CD14-positive monocyte (primary cell): ENCODE results near the gene CAB39L. TPM values are rescaled to one million over a fixed set of nuclear protein-coding genes. Genes with fewer than 3 reads are reported as not detected.

Source experiments
- DNase-seq, 3 donors: peaks; one replicate each; pipeline ENCODE4 v3.0.0-alpha.2; 2011 to 2022
- H2AFZ ChIP-seq: 2 replicates; pipeline ENCODE4 v1.6.0; 2012; ENCODE audit warnings: mild to moderate bottlenecking, low read depth, low read length, inconsistent platforms; ENCODE audit not compliant: insufficient read depth, poor library complexity, severe bottlenecking
- H3K27ac ChIP-seq, 2 donors: 1 replicate in 1 of 2; 2 replicates in 1 of 2; pipeline ENCODE4 v1.5.1; 2012 to 2013; ENCODE audit warnings: low read length in 2 of 2, control low read depth in 1 of 2, inconsistent platforms in 1 of 2, low read depth in 1 of 2, mild to moderate bottlenecking in 1 of 2
- H3K27me3 ChIP-seq, 2 donors: one replicate each; pipeline versions ENCODE4 v1.6.0 to v1.6.1; 2011 to 2013; ENCODE audit warnings: low read length in 2 of 2; ENCODE audit not compliant: control insufficient read depth in 2 of 2, insufficient read depth in 2 of 2
- H3K36me3 ChIP-seq, 2 donors: replicated peaks in 1 of 2; 1 replicate in 1 of 2; 2 replicates in 1 of 2; pipeline versions ENCODE4 v1.5.1 to v1.6.1; 2012 to 2013; ENCODE audit warnings: low read length in 2 of 2, control low read depth in 1 of 2, inconsistent platforms in 1 of 2, mild to moderate bottlenecking in 1 of 2; ENCODE audit not compliant: insufficient read depth in 2 of 2, control insufficient read depth in 1 of 2
- H3K4me1 ChIP-seq, 2 donors: 1 replicate in 1 of 2; 2 replicates in 1 of 2; pipeline versions ENCODE4 v1.5.1 to v1.6.1; 2012 to 2013; ENCODE audit warnings: low read length in 2 of 2, control low read depth in 1 of 2, inconsistent platforms in 1 of 2, mild to moderate bottlenecking in 1 of 2, moderate library complexity in 1 of 2; ENCODE audit not compliant: insufficient read depth in 2 of 2, control insufficient read depth in 1 of 2
- H3K4me2 ChIP-seq: replicated peaks from 2 replicates; pipeline ENCODE3; 2012; ENCODE audit warnings: low read length, moderate library complexity, mild to moderate bottlenecking; ENCODE audit not compliant: poor library complexity, severe bottlenecking; ENCODE audit errors: extremely low read depth
- H3K4me3 ChIP-seq, 3 experiments: fragments of 200-600 bp in 1 of 3; sonication (generic) in 1 of 3; replicated peaks in 1 of 3; 1 replicate in 2 of 3; 2 replicates in 1 of 3; pipeline ENCODE4 v1.5.1; 2011 to 2013; ENCODE audit warnings: low read length in 3 of 3, mild to moderate bottlenecking in 3 of 3, control low read depth in 2 of 3, low read depth in 2 of 3, inconsistent platforms in 1 of 3, moderate library complexity in 1 of 3
- H3K79me2 ChIP-seq: 2 replicates; pipeline ENCODE4 v1.6.0; 2012; ENCODE audit warnings: mild to moderate bottlenecking, control low read depth, inconsistent platforms, low read length, moderate library complexity; ENCODE audit not compliant: insufficient read depth
- H3K9ac ChIP-seq: 2 replicates; pipeline ENCODE4 v1.6.0; 2017; ENCODE audit warnings: low read length, mild to moderate bottlenecking; ENCODE audit not compliant: insufficient read depth, poor library complexity, severe bottlenecking
- H3K9me3 ChIP-seq, 2 donors: replicated peaks in 1 of 2; 1 replicate in 1 of 2; 2 replicates in 1 of 2; pipeline versions ENCODE4 v1.5.1 to v1.6.1; 2012 to 2013; ENCODE audit warnings: low read length in 2 of 2, control low read depth in 1 of 2; ENCODE audit not compliant: control insufficient read depth in 1 of 2, insufficient read depth in 1 of 2
- H4K20me1 ChIP-seq: 2 replicates; pipeline ENCODE4 v1.6.0; 2012; ENCODE audit warnings: mild to moderate bottlenecking, low read length, control low read depth, moderate library complexity; ENCODE audit not compliant: insufficient read depth
- H3K27ac Mint-ChIP-seq, 7 donors: one replicate each; pipeline ENCODE4 v1.8.0; 2020; ENCODE audit warnings: mild to moderate bottlenecking in 7 of 7, mixed read lengths in 7 of 7, moderate library complexity in 6 of 7, inconsistent platforms in 2 of 7
- H3K27me3 Mint-ChIP-seq, 3 donors: one replicate each; pipeline ENCODE4 v1.8.0; 2021 to 2022; ENCODE audit warnings: low read depth in 3 of 3, mild to moderate bottlenecking in 3 of 3, mixed read lengths in 3 of 3, moderate library complexity in 3 of 3, inconsistent platforms in 1 of 3
- H3K36me3 Mint-ChIP-seq, 2 donors: one replicate each; pipeline ENCODE4 v1.8.0; 2020; ENCODE audit warnings: mixed read lengths in 2 of 2, inconsistent platforms in 1 of 2, mild to moderate bottlenecking in 1 of 2
- H3K4me1 Mint-ChIP-seq: one replicate; pipeline ENCODE4 v1.8.0; 2020; ENCODE audit warnings: mild to moderate bottlenecking, mixed read lengths
- H3K4me3 Mint-ChIP-seq, 2 donors: one replicate each; pipeline ENCODE4 v1.8.0; 2020; ENCODE audit warnings: mild to moderate bottlenecking in 2 of 2, mixed read lengths in 2 of 2, moderate library complexity in 1 of 2
- H3K9me3 Mint-ChIP-seq, 7 donors: one replicate each; pipeline ENCODE4 v1.8.0; 2020 to 2022; ENCODE audit warnings: mixed read lengths in 7 of 7, mild to moderate bottlenecking in 6 of 7, moderate library complexity in 6 of 7, inconsistent platforms in 2 of 7
- WGBS: methylation state at CpG from one replicate; pipeline ENCODE4 v1.1.5; 2013; ENCODE audit warnings: missing lambda C conversion rate; ENCODE audit not compliant: insufficient coverage; 5-methylcytosine and 5-hydroxymethylcytosine counted together
- intact Hi-C, 2 donors: fragments of 100-400 bp; cut with micrococcal nuclease; formaldehyde crosslinking; loops; one replicate each; pipeline versions ENCODE4 v1.15.0 to v1.15.1; 2023
- polyA plus RNA-seq, 3 donors: library from polyadenylated mRNA; depleted of rRNA in 1 of 3; unstranded in 2 of 3; stranded (reverse) in 1 of 3; fragments of 300-500 nt in 2 of 3; fragments of >200 nt in 1 of 3; fragmentation: Illumina TruSeq in 2 of 3; gene quantifications; 1 replicate in 2 of 3; 2 replicates in 1 of 3; pipeline ENCODE4 v1.2.3, GENCODE V29; 2012 to 2021
- TF ChIP-seq, protein P1 (sequence below): fragments of 200-600 bp; IDR thresholded peaks from one replicate; pipeline ENCODE4 v1.8.0; 2022; ENCODE audit warnings: antibody characterized with exemption, mild to moderate bottlenecking

The CAB39L gene
- polyA plus RNA-seq, 3 donors = 1.9 to 5.1 (median 2.7) TPM

DNA sequence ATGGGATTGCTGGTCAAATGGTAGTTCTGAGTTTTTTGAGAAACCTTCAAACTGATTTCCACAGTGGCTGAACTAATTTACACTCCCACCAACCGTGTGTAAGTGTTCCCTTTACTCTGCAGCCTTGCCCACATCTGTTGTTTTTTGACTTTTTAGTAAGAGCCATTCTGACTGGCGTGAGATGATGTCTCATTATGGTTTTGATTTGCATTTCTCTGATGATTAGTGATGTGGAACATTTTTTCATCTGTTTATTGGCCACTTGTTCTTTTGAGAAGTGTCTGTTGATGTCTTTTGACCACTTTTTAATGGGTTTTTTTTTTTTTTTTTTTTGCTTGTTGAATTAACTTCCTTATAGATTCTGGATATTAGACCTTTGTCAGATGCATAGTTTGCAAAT, 4.3 kb downstream of the CAB39L start:
- Mint-ChIP-seq H3K4me1 (peaks cover 14% of the 10 kb centered on the region), H3K9me3 (peaks cover 0 to 4% (median 0%) of the 10 kb centered on the region in 7 donors), H3K27me3 (peaks cover 1 to 3% (median 3%) of the 10 kb centered on the region in 3 donors), H3K36me3 (no peaks in the 10 kb centered on the region), H3K27ac (no peak overlapping the region), H3K4me3 (no peak overlapping the region)
- Histone ChIP-seq H3K4me1 (peaks cover 11 to 15% of the 10 kb centered on the region in 2 donors), H2AFZ (no peak overlapping the region), H3K4me3 (no peak overlapping the region), H3K4me2 (no peak overlapping the region), H3K9me3 (no peaks in the 10 kb centered on the region), H3K27ac (no peak overlapping the region), H4K20me1 (no peaks in the 10 kb centered on the region), H3K27me3 (no peaks in the 10 kb centered on the region), H3K36me3 (no peaks in the 10 kb centered on the region), H3K79me2 (peaks cover 5% of the 10 kb centered on the region), H3K9ac (no peak overlapping the region)
- WGBS = no CpG with 5 or more reads among the region's 2 CpGs
- DNase-seq = no peak
- TF ChIP-seq, protein P1, sequence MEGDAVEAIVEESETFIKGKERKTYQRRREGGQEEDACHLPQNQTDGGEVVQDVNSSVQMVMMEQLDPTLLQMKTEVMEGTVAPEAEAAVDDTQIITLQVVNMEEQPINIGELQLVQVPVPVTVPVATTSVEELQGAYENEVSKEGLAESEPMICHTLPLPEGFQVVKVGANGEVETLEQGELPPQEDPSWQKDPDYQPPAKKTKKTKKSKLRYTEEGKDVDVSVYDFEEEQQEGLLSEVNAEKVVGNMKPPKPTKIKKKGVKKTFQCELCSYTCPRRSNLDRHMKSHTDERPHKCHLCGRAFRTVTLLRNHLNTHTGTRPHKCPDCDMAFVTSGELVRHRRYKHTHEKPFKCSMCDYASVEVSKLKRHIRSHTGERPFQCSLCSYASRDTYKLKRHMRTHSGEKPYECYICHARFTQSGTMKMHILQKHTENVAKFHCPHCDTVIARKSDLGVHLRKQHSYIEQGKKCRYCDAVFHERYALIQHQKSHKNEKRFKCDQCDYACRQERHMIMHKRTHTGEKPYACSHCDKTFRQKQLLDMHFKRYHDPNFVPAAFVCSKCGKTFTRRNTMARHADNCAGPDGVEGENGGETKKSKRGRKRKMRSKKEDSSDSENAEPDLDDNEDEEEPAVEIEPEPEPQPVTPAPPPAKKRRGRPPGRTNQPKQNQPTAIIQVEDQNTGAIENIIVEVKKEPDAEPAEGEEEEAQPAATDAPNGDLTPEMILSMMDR = no peak
- intact Hi-C loops = loop anchor here in 1 of 2 donors (10.0 kb wide), 3 partner anchors 135 to 1435 kb away; partner anchors contain the start of genes CDADC1 and SUCLA2

DNA sequence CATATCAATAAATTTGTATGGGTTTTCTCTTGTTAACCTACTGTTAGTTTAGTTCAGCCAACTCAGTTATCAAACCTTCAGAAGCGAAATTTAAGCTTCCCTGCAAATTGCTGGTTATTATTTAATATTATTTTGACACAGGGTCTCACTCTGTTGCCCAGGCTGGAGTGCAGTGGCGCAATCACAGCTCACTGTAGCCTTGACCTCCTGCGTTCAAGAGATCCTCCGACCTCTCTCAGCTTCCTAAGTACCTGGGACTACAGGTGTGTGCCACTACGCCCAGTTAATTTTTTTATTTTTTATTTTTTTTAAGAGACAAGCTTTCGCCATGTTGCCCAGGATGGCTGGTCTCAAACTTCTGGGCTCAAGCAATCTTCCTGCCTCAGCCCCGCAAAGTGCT, 6.2 kb downstream of the CAB39L start:
- no peak overlapping the region for H3K27ac Mint-ChIP-seq
- Histone ChIP-seq H3K4me2 (no peak overlapping the region), H3K4me1 (no peaks in the 10 kb centered on the region), H2AFZ (no peak overlapping the region), H3K9me3 (no peaks in the 10 kb centered on the region), H3K36me3 (peaks cover 0 to 3% of the 10 kb centered on the region in 2 donors), H3K79me2 (peaks cover 2% of the 10 kb centered on the region), H3K27me3 (no peaks in the 10 kb centered on the region), H4K20me1 (no peaks in the 10 kb centered on the region), H3K4me3 (no peak overlapping the region), H3K9ac (no peak overlapping the region), H3K27ac (no peak overlapping the region)
- intact Hi-C loops = loop anchor here in 1 of 2 donors (10.0 kb wide), 1 partner anchor 133 kb away; no protein-coding TSS in a partner anchor
- TF ChIP-seq, protein P1 = no peak
- H3K36me3 Mint-ChIP-seq = peaks cover 6 to 7% of the 10 kb centered on the region in 2 donors
- no peaks in the 10 kb centered on the region for H3K9me3 Mint-ChIP-seq
- H3K27me3 Mint-ChIP-seq = peaks cover 0 to 3% (median 3%) of the 10 kb centered on the region in 3 donors
- DNase-seq = no peak
- peaks cover 4% of the 10 kb centered on the region for H3K4me1 Mint-ChIP-seq
- 94% methylated on average over 5 of the region's 7 CpGs for WGBS
- H3K4me3 Mint-ChIP-seq = no peak overlapping the region
